H1 (cell line): ENCODE results near the gene LCNL1. TPM values are rescaled to one million over a fixed set of nuclear protein-coding genes. Genes with fewer than 3 reads are reported as not detected.

Experiments used
- CHD7 ChIP-seq: fragments of 300-600 bp; sonication (generic); IDR thresholded peaks from 2 replicates; pipeline ENCODE4 v1.7.1; 2012; ENCODE audit warnings: low read length, moderate library complexity, mild to moderate bottlenecking, inconsistent platforms; ENCODE audit not compliant: insufficient replicate concordance
- NRF1 ChIP-seq: IDR thresholded peaks from 2 replicates; pipeline ENCODE4 v1.6.1; 2011; ENCODE audit warnings: mild to moderate bottlenecking, low read depth, low read length, improper control_type of control experiment
- RNF2 ChIP-seq: fragments of 200-900, 300-1000 bp; sonication (generic); IDR thresholded peaks from 2 replicates; pipeline ENCODE4 v1.7.1; 2016; ENCODE audit warnings: borderline replicate concordance, low read depth, mild to moderate bottlenecking, antibody characterized with exemption, low read length; ENCODE audit not compliant: poor library complexity, severe bottlenecking; ENCODE audit errors: missing control alignments
- SIX5 ChIP-seq: IDR thresholded peaks from 2 replicates; pipeline ENCODE4 v1.6.1; 2011; ENCODE audit warnings: mild to moderate bottlenecking, low read depth, low read length
- SUZ12 ChIP-seq: fragments of 200-600 bp; sonication (generic); IDR thresholded peaks from 2 replicates; pipeline ENCODE4 v1.6.1; 2012; ENCODE audit warnings: mild to moderate bottlenecking, inconsistent platforms, low read length, moderate library complexity, mixed read lengths
- TAF1 ChIP-seq: IDR thresholded peaks from 2 replicates; pipeline ENCODE4 v1.6.1; 2011; ENCODE audit warnings: mild to moderate bottlenecking, low read depth, low read length
- polyA plus RNA-seq, 7 experiments: library from polyadenylated mRNA; depleted of rRNA in 3 of 7; stranded (reverse) in 5 of 7; unstranded in 2 of 7; fragments of >200 nt in 5 of 7; fragments of 200-250 nt in 2 of 7; gene quantifications; 1 replicate in 5 of 7; 2 replicates in 1 of 7; 4 replicates in 1 of 7; pipeline versions ENCODE4 v1.2.1 to v1.2.3, GENCODE V29; 2011 to 2013; ENCODE audit warnings: missing spikeins in 2 of 7, mixed read lengths in 2 of 7
- total RNA-seq: library from RNA; stranded (reverse); fragmentation: NEBNext Ultra II Directional; extraction: Animal tissue kit (Norgen Biotek cat#: 25700); gene quantifications from 2 replicates; pipeline ENCODE4 v1.2.1, GENCODE V29; 2021

LCNL1 gene
- total and polyA plus RNA-seq, 2 of the 8 experiments (the other 6 are each of a cell fraction or from before 2014, with no cell fraction given): 0.11 TPM; not detected in 1

GRCh38 chr9:136939431-136939995, 43.3 kb upstream of the LCNL1 start (continued):
- TF ChIP-seq RNF2: no peak
- TF ChIP-seq SIX5: no peak
- TF ChIP-seq CHD7: no peak
- TF ChIP-seq TAF1: no peak
- no peak for TF ChIP-seq SUZ12
- TF ChIP-seq NRF1: no peak
